Fibroblast of skin of right biceps (primary cell): ENCODE data around the gene STKLD1.

ENCODE experiments used
- DNase-seq: peaks from one replicate; pipeline ENCODE4 v3.0.0-alpha.2; 2013

The STKLD1 gene

DNA sequence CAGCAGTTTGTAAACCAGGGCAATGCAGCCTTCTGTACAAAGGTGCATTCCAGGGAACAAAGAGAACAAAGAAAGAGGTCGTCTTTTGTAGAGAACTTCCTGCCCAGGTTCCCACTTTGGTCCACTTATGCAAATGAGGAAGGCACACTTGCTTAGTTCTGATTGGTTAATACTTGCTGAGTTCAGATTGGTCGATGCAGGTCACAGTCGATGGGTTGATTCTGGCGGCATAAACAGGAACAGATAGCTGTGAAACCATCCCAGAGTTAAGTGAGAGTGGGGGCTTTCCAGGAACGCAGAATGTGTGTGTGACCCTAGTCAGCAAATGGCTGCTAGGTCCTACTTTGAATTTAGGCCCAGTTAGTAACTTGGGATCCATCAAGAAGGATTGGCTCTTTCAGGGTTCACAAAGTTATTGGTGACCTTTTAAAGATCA is 44.2 kb downstream of the STKLD1 start:
- DNase-seq = no peak

DNA sequence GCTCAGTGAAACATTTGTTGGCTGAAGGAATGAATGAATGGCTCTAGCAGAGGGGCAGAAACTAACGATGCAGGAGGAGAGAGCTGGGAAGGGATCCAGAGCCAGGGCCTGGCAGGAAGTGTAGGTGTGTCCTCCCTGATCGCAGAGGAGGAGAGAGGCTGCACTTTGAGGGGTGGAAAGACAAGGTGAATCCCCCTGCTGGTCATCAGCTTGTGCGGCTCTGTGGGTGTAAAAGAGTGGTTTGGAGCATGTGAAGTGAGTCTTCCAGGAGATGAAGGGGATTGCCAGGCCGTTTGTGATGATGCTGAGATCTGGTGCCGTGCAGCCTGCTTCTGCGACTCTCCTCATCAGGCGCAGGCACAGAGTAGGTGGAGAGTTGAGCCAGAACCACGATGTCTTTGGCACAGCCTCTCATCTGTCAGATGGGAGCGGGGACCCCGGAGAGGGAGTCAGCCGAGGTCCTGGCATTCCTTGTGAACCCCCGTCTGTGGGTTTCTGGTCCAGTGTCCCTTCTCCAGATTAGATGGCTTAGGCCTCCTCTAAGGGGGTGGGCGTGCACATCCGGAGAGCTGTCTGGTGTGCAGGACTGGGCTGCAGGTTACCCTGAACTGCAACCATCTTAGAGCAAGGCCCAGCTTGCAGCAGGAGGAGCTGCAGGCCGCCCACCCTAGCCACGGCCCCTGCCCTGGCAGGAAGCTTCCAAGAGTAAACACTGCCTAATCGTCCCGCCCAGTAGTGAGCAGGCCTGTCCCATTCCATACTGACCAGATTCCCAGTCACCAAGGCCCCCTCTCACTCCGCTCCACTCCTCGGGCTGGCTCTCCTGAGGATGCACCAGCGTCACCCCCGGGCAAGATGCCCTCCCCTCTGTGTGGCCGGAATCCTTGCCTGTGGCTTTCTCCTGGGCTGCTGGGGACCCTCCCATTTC is 45.7 kb downstream of the STKLD1 start, which contains the start of gene ADAMTS13:
ADAMTS13 (plus strand) TSS at position 753 of the 928 bp plus-strand sequence; CDS start at position 830, 77 bp downstream.
- DNase-seq = no peak

DNA sequence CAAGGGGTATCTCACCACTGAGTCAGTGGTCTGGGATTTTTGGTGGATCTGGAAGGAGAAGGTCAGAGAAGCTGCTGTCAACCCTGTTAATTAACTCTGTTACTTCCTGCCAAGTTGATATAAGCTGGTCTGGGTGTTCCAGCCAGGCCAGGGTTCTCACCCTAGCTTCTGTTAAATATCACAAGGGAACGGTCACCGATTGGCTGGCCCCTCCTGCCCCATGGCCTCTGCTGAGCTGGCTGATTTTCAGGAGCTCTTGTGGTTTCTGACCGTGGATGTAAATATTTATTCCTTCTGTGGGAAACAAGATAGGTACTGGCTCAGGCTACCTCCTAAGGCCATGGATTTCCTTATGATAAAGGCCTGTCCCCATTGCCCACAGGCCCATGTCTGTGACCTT is 47.0 kb downstream of the STKLD1 start:
- no peak for DNase-seq

DNA sequence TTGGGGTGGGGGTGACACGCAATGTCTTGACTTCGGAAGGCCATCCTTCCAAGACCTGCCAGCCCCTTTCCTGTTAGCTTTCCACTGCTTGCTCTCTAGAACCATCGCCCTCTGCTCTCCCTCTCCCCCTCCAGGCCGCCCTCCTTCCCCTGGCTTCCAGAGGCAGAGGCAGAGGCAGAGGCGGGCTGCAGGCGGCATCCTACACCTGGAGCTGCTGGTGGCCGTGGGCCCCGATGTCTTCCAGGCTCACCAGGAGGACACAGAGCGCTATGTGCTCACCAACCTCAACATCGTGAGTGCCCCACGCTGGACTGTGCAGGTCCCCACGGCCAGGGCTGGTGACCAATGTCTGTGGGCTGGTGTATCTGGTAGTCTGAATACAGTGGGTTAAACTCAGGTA is 48.0 kb downstream of the STKLD1 start:
- DNase-seq = no peak

DNA sequence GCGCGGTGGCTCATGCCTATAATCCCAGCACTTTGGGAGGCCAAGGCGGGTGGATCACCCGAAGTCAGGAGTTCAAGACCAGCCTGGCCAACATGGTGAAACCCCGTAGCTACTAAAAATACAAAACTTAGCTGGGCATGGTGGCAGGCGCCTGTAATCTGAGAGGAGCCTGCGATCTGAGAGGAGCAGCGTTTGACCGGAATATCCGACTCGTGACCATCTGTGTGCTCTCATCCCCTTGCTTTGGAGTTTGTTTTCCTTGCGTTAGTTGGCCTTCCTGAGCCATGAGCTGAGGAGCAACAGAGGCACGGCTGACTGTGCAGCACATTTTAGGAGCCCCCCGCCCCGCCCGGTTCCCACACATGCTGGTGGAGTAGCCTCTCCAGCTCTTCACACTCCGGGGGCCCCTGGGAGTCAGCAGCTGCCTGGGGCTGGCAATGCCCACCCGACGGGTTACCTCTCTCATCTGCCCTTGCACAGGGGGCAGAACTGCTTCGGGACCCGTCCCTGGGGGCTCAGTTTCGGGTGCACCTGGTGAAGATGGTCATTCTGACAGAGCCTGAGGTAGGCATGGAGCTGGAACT is 49.0 kb downstream of the STKLD1 start:
- no peak for DNase-seq

DNA sequence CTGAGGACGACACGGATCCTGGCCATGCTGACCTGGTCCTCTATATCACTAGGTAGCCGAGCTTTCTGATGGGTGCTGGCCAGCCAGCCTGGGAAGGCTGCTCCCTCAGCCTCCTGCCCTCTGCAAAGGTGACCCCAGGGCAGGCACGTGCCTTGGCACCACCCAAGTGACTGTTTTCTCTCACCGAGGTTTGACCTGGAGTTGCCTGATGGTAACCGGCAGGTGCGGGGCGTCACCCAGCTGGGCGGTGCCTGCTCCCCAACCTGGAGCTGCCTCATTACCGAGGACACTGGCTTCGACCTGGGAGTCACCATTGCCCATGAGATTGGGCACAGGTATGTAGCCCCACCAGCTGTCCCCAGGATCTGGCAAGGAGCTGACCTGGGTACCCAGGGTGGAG is 49.8 kb downstream of the STKLD1 start:
- no peak for DNase-seq

DNA sequence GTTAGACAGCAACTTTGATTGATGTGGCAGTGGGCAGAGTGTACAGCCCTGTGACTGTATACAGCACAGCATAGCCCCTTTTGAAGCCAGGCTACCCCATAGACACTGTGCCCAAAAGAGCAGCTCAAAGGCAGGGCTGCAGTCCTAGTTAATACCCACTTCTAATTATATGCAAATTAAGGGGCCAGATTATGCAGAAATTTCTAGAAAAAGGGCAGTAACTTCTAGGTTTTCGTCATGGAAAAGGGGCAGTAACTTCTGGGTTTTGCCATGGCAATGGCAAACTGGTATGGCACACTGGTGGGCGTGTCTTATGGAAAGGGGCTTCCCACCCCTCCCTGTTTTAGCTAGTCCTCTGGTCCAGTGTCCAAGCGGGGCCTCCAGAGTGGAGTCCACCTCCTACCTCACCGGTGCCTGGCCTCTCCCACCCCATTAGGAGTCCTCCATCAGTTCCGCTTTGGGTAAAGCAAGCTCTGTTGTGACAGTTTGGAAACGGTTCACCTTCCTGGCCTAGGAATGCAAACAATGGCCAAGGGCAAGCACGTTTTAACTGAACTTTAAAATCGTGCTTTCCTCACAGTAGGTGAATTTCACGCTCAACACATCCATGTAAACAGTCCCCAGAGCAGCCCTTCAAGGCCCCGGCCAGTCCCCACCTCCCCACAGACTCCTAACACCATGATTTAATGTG is 51.6 kb downstream of the STKLD1 start:
- DNase-seq = no peak

DNA sequence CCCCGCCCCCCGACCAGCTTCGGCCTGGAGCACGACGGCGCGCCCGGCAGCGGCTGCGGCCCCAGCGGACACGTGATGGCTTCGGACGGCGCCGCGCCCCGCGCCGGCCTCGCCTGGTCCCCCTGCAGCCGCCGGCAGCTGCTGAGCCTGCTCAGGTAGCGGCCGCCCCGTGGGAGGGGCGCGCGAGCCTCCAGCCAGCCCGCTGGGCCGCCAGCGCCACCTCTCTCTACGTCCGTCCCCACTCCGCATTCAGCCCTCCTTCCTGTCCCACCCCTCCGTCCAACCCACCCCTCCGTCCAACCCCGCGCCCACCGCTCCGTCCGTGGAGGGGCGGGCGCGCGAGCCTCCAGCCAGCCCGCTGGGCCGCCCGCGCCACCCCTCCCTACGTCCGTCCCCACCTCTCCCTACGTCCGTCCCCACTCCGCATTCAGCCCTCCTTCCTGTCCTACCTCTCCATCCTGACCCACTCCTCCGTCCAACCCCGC is 52.5 kb downstream of the STKLD1 start:
- no peak for DNase-seq

DNA sequence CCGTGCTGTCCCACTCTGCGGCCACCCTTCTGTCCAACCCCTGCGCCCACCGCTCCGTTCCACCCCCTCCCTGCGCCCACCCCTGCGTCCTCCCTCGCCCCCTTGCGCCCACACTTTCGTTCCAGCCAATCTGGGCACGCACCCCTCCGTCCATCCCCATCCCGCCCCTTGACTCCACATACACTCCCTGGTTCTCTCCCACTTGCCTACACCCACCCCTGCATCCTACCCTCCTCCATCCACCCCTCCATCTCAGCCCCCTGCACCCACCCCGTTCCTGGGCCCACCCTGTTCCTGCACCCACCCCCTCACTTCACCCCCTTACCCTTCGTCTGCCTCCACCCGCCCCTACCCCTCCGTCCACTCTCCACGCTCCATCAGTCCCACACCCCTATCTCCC is 53.0 kb downstream of the STKLD1 start:
- DNase-seq = no peak

DNA sequence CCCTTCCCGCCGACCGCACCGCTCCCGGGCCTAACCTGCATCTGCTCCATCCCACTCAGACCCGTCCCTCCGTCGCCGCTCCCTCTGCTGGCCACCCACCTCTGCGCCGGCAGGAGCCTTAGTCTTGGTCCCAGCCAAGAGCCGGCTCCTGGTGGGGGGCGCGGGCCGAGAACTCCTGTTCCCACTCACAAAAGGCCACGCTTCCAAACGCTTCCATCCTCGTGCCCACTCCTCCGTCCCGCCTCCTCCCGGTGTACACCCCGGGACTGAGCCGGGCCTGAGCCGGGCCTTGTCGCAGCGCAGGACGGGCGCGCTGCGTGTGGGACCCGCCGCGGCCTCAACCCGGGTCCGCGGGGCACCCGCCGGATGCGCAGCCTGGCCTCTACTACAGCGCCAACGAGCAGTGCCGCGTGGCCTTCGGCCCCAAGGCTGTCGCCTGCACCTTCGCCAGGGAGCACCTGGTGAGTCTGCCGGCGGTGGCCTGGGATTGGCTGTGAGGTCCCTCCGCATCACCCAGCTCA is 53.5 kb downstream of the STKLD1 start:
- no peak for DNase-seq

DNA sequence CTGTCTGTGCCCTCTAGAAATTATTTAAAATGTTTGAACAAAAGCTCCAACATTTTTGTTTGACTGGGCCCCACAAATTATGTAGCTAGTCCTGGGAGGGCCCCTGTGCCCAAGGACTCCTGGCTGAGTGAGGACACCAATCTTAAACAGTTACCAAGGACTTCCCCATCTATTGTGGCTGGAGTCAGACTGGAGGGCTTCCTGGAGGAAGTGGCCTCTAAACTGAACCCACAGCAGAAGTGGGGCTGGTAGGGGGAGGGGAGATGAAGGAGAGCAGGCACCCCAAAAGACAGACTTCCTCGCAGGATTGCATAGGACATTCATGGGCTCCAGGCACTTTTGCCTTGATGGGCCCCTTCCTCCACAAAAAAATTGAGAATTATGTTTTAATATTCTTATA is 54.1 kb downstream of the STKLD1 start:
- DNase-seq = no peak

DNA sequence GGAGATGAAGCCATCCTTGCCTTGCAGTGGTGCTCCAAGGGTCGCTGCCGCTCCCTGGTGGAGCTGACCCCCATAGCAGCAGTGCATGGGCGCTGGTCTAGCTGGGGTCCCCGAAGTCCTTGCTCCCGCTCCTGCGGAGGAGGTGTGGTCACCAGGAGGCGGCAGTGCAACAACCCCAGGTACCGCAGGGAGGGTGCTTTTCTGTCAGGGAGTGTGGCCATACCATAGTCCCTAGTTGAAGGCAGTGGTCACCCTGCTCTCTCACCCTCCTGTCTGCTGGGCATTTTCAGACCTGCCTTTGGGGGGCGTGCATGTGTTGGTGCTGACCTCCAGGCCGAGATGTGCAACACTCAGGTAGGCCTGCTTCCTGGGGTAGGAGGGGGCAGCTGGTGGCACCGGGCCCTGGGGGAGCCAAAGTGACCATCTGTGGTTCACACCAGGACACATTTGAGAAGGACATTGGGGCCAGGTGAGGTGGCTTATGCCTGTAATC is 57.2 kb downstream of the STKLD1 start:
- DNase-seq = no peak

DNA sequence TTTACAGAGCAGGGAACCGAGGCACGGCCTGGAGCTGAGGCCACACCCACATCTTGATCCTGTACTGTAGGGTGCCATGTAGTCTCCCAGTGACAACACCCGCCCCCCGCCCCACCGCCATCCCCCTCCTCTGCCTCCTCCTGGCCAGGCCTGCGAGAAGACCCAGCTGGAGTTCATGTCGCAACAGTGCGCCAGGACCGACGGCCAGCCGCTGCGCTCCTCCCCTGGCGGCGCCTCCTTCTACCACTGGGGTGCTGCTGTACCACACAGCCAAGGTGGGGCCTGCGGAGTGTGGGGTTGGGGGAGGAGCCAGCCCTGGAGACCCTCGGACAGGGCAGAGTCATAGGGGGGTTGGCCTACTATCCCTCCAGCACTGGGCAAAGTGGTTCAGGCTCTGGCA is 60.5 kb downstream of the STKLD1 start:
- no peak for DNase-seq

DNA sequence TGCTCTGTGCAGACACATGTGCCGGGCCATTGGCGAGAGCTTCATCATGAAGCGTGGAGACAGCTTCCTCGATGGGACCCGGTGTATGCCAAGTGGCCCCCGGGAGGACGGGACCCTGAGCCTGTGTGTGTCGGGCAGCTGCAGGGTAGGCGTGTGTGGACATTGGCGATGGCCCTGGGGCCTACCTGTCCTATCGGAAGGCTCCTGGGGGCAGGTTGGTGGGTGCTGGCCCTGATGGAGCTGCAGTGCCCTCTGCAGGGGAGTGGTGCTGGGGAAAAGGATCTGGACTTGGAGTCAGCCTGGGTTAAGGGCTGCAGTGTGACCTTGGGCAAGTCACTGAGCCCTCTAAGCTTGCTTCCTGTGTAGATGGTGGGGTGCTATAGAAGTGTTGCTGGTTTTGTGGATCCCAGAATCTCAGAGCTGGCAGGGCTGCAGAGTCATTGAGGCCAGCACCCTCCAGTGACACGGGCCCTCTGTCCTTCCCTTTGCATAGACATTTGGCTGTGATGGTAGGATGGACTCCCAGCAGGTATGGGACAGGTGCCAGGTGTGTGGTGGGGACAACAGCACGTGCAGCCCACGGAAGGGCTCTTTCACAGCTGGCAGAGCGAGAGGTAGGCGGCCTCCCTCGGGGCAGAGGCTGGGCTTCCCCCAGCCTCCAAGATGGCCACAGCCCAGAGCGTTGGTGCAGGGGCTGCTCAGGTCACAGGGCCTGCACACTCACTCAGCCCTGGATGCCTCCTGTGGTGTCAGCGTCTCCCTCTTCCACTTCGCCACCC is 61.8 kb downstream of the STKLD1 start:
- no peak for DNase-seq

DNA sequence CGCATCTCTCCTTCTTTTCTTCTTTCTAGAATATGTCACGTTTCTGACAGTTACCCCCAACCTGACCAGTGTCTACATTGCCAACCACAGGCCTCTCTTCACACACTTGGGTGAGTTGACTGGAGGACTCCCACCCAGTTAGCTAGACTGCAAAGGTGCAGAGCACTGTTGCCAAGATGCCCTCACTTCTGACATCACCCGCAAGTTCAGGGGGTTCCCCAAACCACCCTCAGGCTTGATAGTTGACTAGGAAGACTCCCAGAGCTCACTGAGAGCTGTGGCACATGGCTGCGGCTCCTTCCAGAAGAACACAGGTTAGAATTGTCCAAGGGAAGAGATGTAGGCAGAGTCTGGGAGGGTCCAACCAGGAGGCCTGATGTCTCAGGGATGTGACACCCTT is 63.2 kb downstream of the STKLD1 start:
- no peak for DNase-seq

DNA sequence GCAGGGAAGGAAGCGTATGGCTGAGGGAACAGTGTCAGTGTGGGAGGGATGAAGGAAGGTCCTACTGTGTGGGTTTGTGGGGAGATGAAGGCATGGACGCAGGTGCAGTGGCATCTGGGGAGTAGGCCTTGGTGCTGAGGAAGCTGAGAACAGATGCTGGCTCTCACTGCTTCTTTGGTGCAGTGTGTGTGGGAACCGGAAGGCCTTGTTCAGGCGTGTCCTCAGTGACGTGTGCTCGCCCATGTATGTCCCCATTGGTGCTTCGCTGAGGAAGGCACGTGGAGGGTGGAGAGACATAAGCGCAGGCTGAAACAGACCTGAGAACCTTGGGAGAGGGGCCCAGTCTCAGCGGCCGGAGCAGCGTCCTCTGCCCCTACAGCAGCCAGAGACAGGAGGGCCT is 64.7 kb downstream of the STKLD1 start:
- no peak for DNase-seq

DNA sequence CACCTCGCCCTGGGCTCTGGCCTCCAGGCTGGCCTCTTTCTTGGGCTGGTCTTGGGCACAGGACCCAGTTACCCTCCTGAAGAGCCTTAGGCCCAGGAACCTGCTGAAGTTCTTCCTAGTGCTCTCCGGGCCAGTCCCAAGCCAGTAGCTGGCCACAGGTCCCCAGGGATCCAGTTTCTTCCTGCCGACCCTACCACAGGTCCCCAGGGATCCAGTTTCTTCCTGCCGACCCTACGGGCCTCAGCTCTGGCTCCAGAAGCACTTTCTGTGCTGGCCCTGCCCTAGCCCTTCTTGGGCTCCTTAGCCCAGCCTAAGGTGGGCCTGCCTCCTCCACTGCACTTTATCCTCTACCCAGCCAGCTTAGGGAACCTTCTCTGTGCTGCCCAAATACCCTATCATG is 65.4 kb downstream of the STKLD1 start:
- DNase-seq = no peak

DNA sequence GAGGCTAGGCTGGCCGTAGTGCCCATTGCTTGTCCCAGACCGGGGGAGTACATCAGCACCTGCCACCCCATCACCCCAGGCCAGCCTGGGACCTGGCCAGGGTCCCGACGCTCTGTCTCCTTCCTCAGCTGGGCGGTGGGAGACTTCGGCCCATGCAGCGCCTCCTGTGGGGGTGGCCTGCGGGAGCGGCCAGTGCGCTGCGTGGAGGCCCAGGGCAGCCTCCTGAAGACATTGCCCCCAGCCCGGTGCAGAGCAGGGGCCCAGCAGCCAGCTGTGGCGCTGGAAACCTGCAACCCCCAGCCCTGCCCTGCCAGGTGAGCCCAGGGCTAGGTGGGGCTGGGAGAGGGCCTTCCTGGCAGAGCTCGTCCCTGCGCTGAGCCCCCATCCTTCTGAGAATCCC is 67.1 kb downstream of the STKLD1 start:
- no peak for DNase-seq

DNA sequence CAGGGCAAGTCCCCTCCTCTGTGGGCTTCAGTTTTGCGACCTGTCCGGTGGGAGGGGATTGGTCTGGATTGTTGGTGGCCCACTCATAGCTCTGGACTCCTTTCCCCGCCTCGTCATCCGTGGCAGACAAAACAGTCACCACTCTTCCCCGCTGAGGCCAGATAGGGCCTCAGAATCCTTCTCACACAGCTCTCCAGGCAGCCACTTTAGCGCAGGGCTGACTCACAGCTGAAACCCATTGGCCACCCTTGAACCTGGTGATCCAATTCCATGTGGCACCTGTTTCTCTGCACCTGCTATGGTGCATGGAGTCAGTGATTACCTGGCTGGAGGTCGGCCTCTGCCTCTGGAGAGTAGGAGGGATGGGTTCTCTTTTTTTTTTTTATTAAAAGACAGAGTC is 67.8 kb downstream of the STKLD1 start:
- DNase-seq = no peak

DNA sequence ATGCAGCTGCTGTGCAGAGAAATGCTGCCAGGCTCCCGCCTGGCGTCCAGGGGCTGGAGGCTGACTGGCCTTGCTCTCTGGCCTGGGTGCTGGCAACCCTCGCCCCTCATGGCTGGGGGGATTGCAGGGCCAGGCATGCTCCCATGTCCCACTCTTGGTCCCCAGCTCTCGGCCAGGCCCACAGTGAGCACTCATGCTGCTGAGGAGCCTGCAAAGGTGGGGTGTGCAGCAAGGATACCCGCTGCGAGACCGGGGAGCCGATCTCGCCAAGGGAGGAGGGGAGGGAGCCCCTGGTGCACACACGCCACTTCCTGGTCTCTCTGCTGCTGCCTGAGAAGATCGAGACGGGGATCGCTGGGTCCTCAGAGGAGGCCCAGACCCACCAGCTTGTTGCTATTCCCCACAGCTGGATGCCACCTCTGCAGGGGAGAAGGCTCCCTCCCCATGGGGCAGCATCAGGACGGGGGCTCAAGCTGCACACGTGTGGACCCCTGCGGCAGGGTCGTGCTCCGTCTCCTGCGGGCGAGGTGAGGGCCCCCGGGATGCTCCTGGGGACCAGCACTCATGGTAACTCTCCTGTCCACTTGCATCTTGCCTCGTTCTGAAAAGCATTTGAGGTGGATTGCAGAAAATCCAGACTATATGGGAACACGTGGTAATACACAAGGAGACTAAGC is 69.3 kb downstream of the STKLD1 start:
- no peak for DNase-seq

DNA sequence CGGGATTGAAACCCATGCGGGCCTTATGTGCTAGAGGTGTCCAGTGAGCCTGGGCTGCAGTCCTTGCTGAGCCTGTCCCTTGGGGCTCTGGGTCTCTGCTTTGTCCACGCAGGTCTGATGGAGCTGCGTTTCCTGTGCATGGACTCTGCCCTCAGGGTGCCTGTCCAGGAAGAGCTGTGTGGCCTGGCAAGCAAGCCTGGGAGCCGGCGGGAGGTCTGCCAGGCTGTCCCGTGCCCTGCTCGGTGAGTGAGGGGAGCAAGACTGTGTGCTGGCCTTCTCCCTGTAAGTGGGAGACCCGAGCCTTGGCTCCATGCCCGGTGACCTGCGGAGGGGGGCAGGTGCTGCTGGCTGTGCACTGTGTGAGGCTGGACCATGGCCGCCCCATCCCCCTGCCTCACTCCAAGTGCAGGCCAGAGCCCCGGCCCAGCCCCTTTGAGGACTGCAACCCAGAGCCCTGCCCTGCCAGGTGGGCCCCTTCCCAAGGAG is 72.4 kb downstream of the STKLD1 start:
- DNase-seq = no peak

DNA sequence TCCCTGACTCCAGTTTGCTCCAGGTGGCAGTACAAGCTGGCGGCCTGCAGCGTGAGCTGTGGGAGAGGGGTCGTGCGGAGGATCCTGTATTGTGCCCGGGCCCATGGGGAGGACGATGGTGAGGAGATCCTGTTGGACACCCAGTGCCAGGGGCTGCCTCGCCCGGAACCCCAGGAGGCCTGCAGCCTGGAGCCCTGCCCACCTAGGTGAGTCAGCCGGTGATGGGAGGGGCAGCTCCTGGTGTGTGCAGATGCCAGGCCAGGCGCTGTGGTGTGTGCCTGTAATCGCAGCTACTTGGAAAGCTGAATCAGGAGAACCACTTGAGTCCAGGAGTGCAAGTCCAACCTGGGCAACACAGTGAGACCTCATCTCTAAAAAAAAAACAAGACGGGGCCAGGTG is 73.6 kb downstream of the STKLD1 start:
- DNase-seq = no peak
